IMR-90 (cell line): Measurements from ENCODE around the gene SIX2. TPM values are rescaled to one million over a fixed set of nuclear protein-coding genes. Genes with fewer than 3 reads are reported as not detected.
A peak's percentile ranks its signal among the peaks of the same experiment; 100 is the strongest.

ENCODE experiments used
- ATAC-seq: fragments of 200-7000 bp; cut with Tn5 transposase; 2 replicates; pipeline ENCODE4 v1.9.1; 2020; ENCODE audit warnings: low read depth, mild to moderate bottlenecking, moderate library complexity
- BruUV-seq: library from RNA; stranded (reverse); fragments of 400-500 nt; replicated peaks from 2 replicates; lab custom pipeline; 2021; lab: Mats Ljungman, UMichigan
- CTCF ChIA-PET: fragments of 300-600 bp; formaldehyde crosslinking; extraction: SDS; loops from one replicate; lab custom pipeline; 2021; ENCODE audit warnings: antibody characterized with exemption; lab: Yijun Ruan, JAX
- POLR2A ChIA-PET: fragments of 300-600 bp; sonication (Branson Sonifier 250); formaldehyde crosslinking; loops from one replicate; lab custom pipeline; 2022; ENCODE audit warnings: antibody characterized with exemption; ENCODE audit not compliant: unreplicated experiment; lab: Charles Lee
- DNase-seq: peaks from one replicate; pipeline ENCODE4 v3.0.0; 2013
- H2AFZ ChIP-seq: replicated peaks from 2 replicates; pipeline ENCODE3; 2013; ENCODE audit warnings: low read length, mild to moderate bottlenecking; ENCODE audit not compliant: poor library complexity
- H2AK5ac ChIP-seq: 2 replicates; pipeline ENCODE4 v1.6.1; 2013; ENCODE audit warnings: low read depth, low read length, inconsistent platforms
- H2AK9ac ChIP-seq: replicated peaks from 2 replicates; pipeline ENCODE3; 2013; ENCODE audit warnings: mild to moderate bottlenecking, low read depth, low read length, moderate library complexity; ENCODE audit not compliant: poor library complexity
- H2BK120ac ChIP-seq: 2 replicates; pipeline ENCODE4 v1.6.1; 2013; ENCODE audit warnings: low read depth, low read length, inconsistent platforms
- H2BK15ac ChIP-seq: 3 replicates; pipeline ENCODE4 v1.6.1; 2013; ENCODE audit warnings: low read depth, low read length, inconsistent platforms
- H2BK20ac ChIP-seq: 2 replicates; pipeline ENCODE4 v1.6.1; 2013; ENCODE audit warnings: low read depth, mild to moderate bottlenecking, inconsistent platforms, low read length, moderate library complexity
- H2BK5ac ChIP-seq: 2 replicates; pipeline ENCODE4 v1.6.1; 2013; ENCODE audit warnings: mild to moderate bottlenecking, low read depth, low read length, inconsistent platforms; ENCODE audit not compliant: poor library complexity, severe bottlenecking
- H3K14ac ChIP-seq: replicated peaks from 2 replicates; pipeline ENCODE4 v1.6.1; 2013; ENCODE audit warnings: low read depth, low read length, inconsistent platforms
- H3K18ac ChIP-seq: 2 replicates; pipeline ENCODE4 v1.6.1; 2013; ENCODE audit warnings: low read depth, low read length, control low read depth
- H3K23ac ChIP-seq: 2 replicates; pipeline ENCODE4 v1.6.1; 2013; ENCODE audit warnings: low read depth, low read length, inconsistent platforms
- H3K27ac ChIP-seq: 2 replicates; pipeline ENCODE4 v1.5.1; 2013; ENCODE audit warnings: mild to moderate bottlenecking, control low read depth, low read length; ENCODE audit not compliant: insufficient read depth
- H3K27me3 ChIP-seq: 2 replicates; pipeline ENCODE4 v1.6.1; 2013; ENCODE audit warnings: low read length; ENCODE audit not compliant: control insufficient read depth, insufficient read depth
- H3K36me3 ChIP-seq: 2 replicates; pipeline ENCODE4 v1.6.1; 2013; ENCODE audit warnings: low read length, mixed read lengths; ENCODE audit not compliant: control insufficient read depth, insufficient read depth
- H3K4ac ChIP-seq: 2 replicates; pipeline ENCODE4 v1.6.1; 2013; ENCODE audit warnings: low read depth, low read length, inconsistent platforms
- H3K4me1 ChIP-seq: 2 replicates; pipeline ENCODE4 v1.6.1; 2013; ENCODE audit warnings: low read length, mixed read lengths; ENCODE audit not compliant: control insufficient read depth, insufficient read depth
- H3K4me2 ChIP-seq: 2 replicates; pipeline ENCODE4 v1.6.1; 2013; ENCODE audit warnings: low read depth, mild to moderate bottlenecking, control low read depth, low read length, moderate library complexity
- H3K4me3 ChIP-seq: 2 replicates; pipeline ENCODE4 v1.5.1; 2013; ENCODE audit warnings: low read depth, mild to moderate bottlenecking, control low read depth, low read length, moderate library complexity; ENCODE audit not compliant: insufficient read depth
- H3K56ac ChIP-seq: 2 replicates; pipeline ENCODE4 v1.6.1; 2013; ENCODE audit warnings: low read length, inconsistent platforms; ENCODE audit not compliant: insufficient read depth; ENCODE audit errors: extremely low read depth
- H3K79me1 ChIP-seq, 2 experiments: 2 replicates each; pipeline ENCODE4 v1.6.1; 2013; ENCODE audit warnings: low read length in 2 of 2, inconsistent platforms in 1 of 2, low read depth in 1 of 2
- H3K9ac ChIP-seq: 2 replicates; pipeline ENCODE4 v1.6.1; 2013; ENCODE audit warnings: low read depth, low read length, control low read depth
- H3K9me1 ChIP-seq: 2 replicates; pipeline ENCODE4 v1.6.1; 2013; ENCODE audit warnings: low read length, inconsistent platforms; ENCODE audit not compliant: insufficient read depth
- H3K9me3 ChIP-seq: 2 replicates; pipeline ENCODE4 v1.6.1; 2013; ENCODE audit warnings: low read length; ENCODE audit not compliant: control insufficient read depth, insufficient read depth
- H4K20me1 ChIP-seq: 2 replicates; pipeline ENCODE4 v1.6.1; 2013; ENCODE audit warnings: low read length, inconsistent platforms; ENCODE audit not compliant: insufficient read depth
- H4K5ac ChIP-seq: 2 replicates; pipeline ENCODE4 v1.6.1; 2013; ENCODE audit warnings: mild to moderate bottlenecking, low read depth, low read length, control low read depth
- H4K8ac ChIP-seq, 2 experiments: 2 replicates each; pipeline ENCODE4 v1.6.1; 2013; ENCODE audit warnings: low read depth in 2 of 2, low read length in 2 of 2, control low read depth in 1 of 2, inconsistent platforms in 1 of 2
- H4K91ac ChIP-seq: 2 replicates; pipeline ENCODE4 v1.6.1; 2013; ENCODE audit warnings: low read depth, low read length, inconsistent platforms; ENCODE audit not compliant: insufficient read depth
- CHD1 ChIP-seq: IDR thresholded peaks from 2 replicates; pipeline ENCODE4 v1.6.1; 2012; ENCODE audit warnings: low read depth, low read length, improper control_type of control experiment
- FOS ChIP-seq: fragments of 150-350 bp; IDR thresholded peaks from 2 replicates; pipeline ENCODE4 v1.6.1; 2016; ENCODE audit warnings: low read depth, low read length
- MAFK ChIP-seq: IDR thresholded peaks from 2 replicates; pipeline ENCODE4 v1.6.1; 2012; ENCODE audit warnings: low read depth, low read length, improper control_type of control experiment
- MXI1 ChIP-seq: IDR thresholded peaks from 2 replicates; pipeline ENCODE4 v1.6.1; 2012; ENCODE audit warnings: low read depth, mild to moderate bottlenecking, low read length, moderate library complexity, borderline replicate concordance
- POLR2A ChIP-seq: IDR thresholded peaks from 2 replicates; pipeline ENCODE4 v1.6.1; 2012; ENCODE audit warnings: mild to moderate bottlenecking, low read depth, low read length
- RCOR1 ChIP-seq: IDR thresholded peaks from 2 replicates; pipeline ENCODE4 v1.6.1; 2012; ENCODE audit warnings: mild to moderate bottlenecking, low read length, improper control_type of control experiment; ENCODE audit not compliant: insufficient replicate concordance
- WGBS, 2 experiments: methylation state at CpG; one replicate each; pipeline versions ENCODE4 v1.1.5 to v1.1.7; 2013; ENCODE audit warnings: missing lambda C conversion rate in 2 of 2; ENCODE audit not compliant: insufficient read length in 1 of 2; ENCODE audit errors: extremely low coverage in 2 of 2; 5-methylcytosine and 5-hydroxymethylcytosine counted together
- dilution Hi-C: fragments of 300-500 bp; cut with HindIII; formaldehyde crosslinking; loops from one replicate; pipeline ENCODE4 v1.14.3; 2018; ENCODE audit warnings: low sequenced_read_pairs; ENCODE audit not compliant: unreplicated experiment
- in situ Hi-C: fragments of 300-500 bp; cut with MboI; formaldehyde crosslinking; loops from 3 replicates; pipeline ENCODE4 v1.14.3; 2019; ENCODE audit warnings: low sequenced_read_pairs, inconsistent platforms, mixed read lengths
- intact Hi-C: fragments of 100-400 bp; cut with micrococcal nuclease; formaldehyde crosslinking; loops from 2 replicates; pipeline ENCODE4 v1.10.0; 2022
- polyA plus RNA-seq, 3 experiments: library from polyadenylated mRNA; depleted of rRNA; stranded (reverse); fragments of >200 nt; gene quantifications; 2 replicates each; pipeline ENCODE4 v1.2.3, GENCODE V29; 2012; ENCODE audit warnings: low replicate concordance in 1 of 3
- total RNA-seq: library from RNA; depleted of rRNA; stranded (reverse); fragments of >200 nt; gene quantifications from 2 replicates; pipeline ENCODE4 v1.2.3, GENCODE V29; 2012
- TF ChIP-seq, protein P1 (sequence below): fragments of 150-350 bp; IDR thresholded peaks from 2 replicates; pipeline ENCODE4 v1.6.1; 2016; ENCODE audit warnings: low read depth, mild to moderate bottlenecking, low read length, moderate library complexity, borderline replicate concordance

Gene SIX2
- total and polyA plus RNA-seq, 2 of the 4 experiments (the other 2 are of a cell fraction): not detected

DNA sequence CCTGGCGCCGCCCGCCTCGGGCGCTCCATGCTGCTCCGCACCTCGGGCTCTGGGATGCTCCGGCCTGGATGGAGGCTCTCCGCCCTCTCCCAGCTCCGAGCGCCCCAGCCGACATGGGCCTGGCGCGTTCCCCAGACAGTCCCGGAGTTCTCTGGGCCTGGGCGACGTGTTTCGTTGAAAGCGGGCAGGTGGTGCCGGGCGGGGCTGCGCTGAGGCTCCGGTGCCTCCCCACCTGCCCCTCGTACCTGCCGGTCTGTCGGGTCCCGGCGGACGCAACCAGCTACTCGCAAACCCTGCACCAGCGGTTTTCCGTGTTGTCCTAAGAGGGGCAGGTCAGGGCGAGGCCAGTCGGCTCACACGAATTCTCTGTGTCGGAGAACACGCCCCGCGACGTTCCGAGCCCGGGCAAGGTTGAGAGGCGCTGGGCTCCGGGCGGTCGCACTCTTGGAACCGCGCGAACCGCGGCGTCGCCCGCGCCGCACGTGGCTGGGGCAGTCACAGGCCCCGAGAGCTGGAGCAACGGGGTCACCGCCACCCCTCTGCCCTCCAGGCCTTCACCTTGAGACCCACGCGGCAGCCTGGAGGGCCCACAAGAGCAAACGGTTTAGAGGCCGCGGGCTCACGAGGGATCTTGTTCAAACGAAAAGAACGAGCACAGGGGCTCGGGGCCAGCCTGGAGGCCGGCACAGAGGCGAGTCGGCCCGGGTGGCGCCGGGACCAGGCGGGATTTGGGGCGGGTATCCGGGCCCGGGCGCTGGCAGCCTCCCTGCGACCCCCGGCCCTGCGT, 4.2 kb upstream of the SIX2 start:
- CTCF ChIA-PET: no interaction called here
- Histone ChIP-seq H3K27me3 (peaks cover 92% of the 10 kb centered on the region), H2AFZ (peak overlapping the region; percentile 52), H3K4ac (no peak overlapping the region), H4K8ac (no peak overlapping the region), H3K9me1 (no peaks in the 10 kb centered on the region), H3K4me2 (no peak overlapping the region), H2BK120ac (no peak overlapping the region), H3K14ac (no peak overlapping the region), H3K23ac (no peak overlapping the region), H2AK5ac (no peak overlapping the region), H2AK9ac (no peak overlapping the region), H4K5ac (no peak overlapping the region), H3K36me3 (no peaks in the 10 kb centered on the region), H2BK5ac (no peak overlapping the region), H4K20me1 (no peaks in the 10 kb centered on the region), H3K79me1 (no peaks in the 10 kb centered on the region), H3K4me3 (no peak overlapping the region), H3K9ac (no peak overlapping the region), H4K91ac (no peak overlapping the region), H3K56ac (no peak overlapping the region), H3K27ac (no peak overlapping the region), H3K4me1 (peaks cover 6% of the 10 kb centered on the region; the same call in 1 of the 2 replicates), H3K18ac (no peak overlapping the region), H2BK20ac (no peak overlapping the region), H2BK15ac (no peak overlapping the region), H3K9me3 (peaks cover 13% of the 10 kb centered on the region)
- no TSS peak for BruUV-seq
- no peak for TF ChIP-seq MXI1
- TF ChIP-seq, protein P1, sequence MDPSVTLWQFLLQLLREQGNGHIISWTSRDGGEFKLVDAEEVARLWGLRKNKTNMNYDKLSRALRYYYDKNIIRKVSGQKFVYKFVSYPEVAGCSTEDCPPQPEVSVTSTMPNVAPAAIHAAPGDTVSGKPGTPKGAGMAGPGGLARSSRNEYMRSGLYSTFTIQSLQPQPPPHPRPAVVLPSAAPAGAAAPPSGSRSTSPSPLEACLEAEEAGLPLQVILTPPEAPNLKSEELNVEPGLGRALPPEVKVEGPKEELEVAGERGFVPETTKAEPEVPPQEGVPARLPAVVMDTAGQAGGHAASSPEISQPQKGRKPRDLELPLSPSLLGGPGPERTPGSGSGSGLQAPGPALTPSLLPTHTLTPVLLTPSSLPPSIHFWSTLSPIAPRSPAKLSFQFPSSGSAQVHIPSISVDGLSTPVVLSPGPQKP: no peak
- no peak for TF ChIP-seq MAFK
- no peak for TF ChIP-seq RCOR1
- TF ChIP-seq FOS: no peak
- no peak for TF ChIP-seq CHD1
- no peak for TF ChIP-seq POLR2A
- in situ Hi-C loops (no loop called here), intact Hi-C loops (no loop called here), dilution Hi-C loops (no loop called here)
- no peak for DNase-seq
- POLR2A ChIA-PET: no interaction called here
- ATAC-seq: no peak
- WGBS, 2 experiments: 2% methylated on average over 34 of the region's 83 CpGs; no CpG with 5 or more reads in 1 of the 2 experiments
